Urinary bladder (tissue), 4 donors: Measurements from ENCODE around the gene SORBS1. TPM values are rescaled to one million over a fixed set of nuclear protein-coding genes. Genes with fewer than 3 reads are reported as not detected.
A peak's percentile ranks its signal among the peaks of the same experiment; 100 is the strongest.

Source experiments
- DNase-seq: peaks from one replicate; pipeline ENCODE4 v3.0.0-alpha.2; 2015; ENCODE audit errors: extremely low spot score
- H3K27ac ChIP-seq: one replicate; pipeline ENCODE4 v1.5.1; 2013; ENCODE audit warnings: low read depth, mild to moderate bottlenecking, moderate library complexity
- H3K36me3 ChIP-seq: one replicate; pipeline ENCODE4 v1.6.1; 2013; ENCODE audit warnings: mild to moderate bottlenecking, moderate library complexity; ENCODE audit not compliant: insufficient read depth
- H3K4me1 ChIP-seq: one replicate; pipeline ENCODE4 v1.6.1; 2013; ENCODE audit warnings: mild to moderate bottlenecking, moderate library complexity; ENCODE audit not compliant: insufficient read depth
- H3K4me3 ChIP-seq: one replicate; pipeline ENCODE4 v1.5.1; 2013; ENCODE audit warnings: low read depth, low read length
- WGBS: extraction: QIAGEN DNeasy Blood & Tissue Kit; methylation state at CpG from one replicate; pipeline ENCODE4 v1.1.7; 2013; 5-methylcytosine and 5-hydroxymethylcytosine counted together
- polyA plus RNA-seq: library from polyadenylated mRNA; stranded (reverse); fragments of 200-250 nt; gene quantifications from one replicate; pipeline ENCODE4 v1.2.3, GENCODE V29; 2013
- total RNA-seq: library from RNA; depleted of rRNA; stranded (reverse); fragments of >200 nt; gene quantifications from one replicate; pipeline ENCODE4 v1.2.3, GENCODE V29; 2014
- donor health status: healthy with polysubstance abuse.
- donor health status: healthy.

Gene SORBS1
- total and polyA plus RNA-seq, 2 donors = 297 to 697 TPM

- H3K27ac ChIP-seq = no peak overlapping the region
- WGBS = 49% methylated on average over 5 of the region's 5 CpGs
- no peak overlapping the region for H3K4me3 ChIP-seq
- DNase-seq = no peak
- no peaks in the 10 kb centered on the region for H3K4me1 ChIP-seq
- no peaks in the 10 kb centered on the region for H3K36me3 ChIP-seq
Observed at GRCh38 chr10:95457319-95457886, 103.8 kb downstream of the SORBS1 start.

GRCh38 chr10:95456516-95456915, 104.7 kb downstream of the SORBS1 start:
- no peak overlapping the region for H3K27ac ChIP-seq
- WGBS = 60% methylated on average over 2 of the region's 2 CpGs

GRCh38 chr10:95454940-95455339, 106.2 kb downstream of the SORBS1 start:
- Histone ChIP-seq H3K27ac (no peak overlapping the region), H3K36me3 (no peaks in the 10 kb centered on the region), H3K4me3 (no peak overlapping the region), H3K4me1 (no peaks in the 10 kb centered on the region)
- no peak for DNase-seq
- WGBS = 64% methylated on average over 4 of the region's 4 CpGs

More at GRCh38 chr10:95456516-95456915, 104.7 kb downstream of the SORBS1 start:
- no peaks in the 10 kb centered on the region for H3K36me3 ChIP-seq
- H3K4me3 ChIP-seq = no peak overlapping the region
- DNase-seq = no peak
- H3K4me1 ChIP-seq = no peaks in the 10 kb centered on the region

- Histone ChIP-seq H3K4me1 (no peaks in the 10 kb centered on the region), H3K27ac (no peak overlapping the region)
- no peak for DNase-seq
Observed at GRCh38 chr10:95454356-95454755, 106.8 kb downstream of the SORBS1 start.

GRCh38 chr10:95451568-95452524, 109.3 kb downstream of the SORBS1 start:
- 45% methylated on average over 4 of the region's 4 CpGs for WGBS
- H3K4me1 ChIP-seq = no peaks in the 10 kb centered on the region
- H3K27ac ChIP-seq = no peak overlapping the region
- no peak overlapping the region for H3K4me3 ChIP-seq
- DNase-seq = no peak
- no peaks in the 10 kb centered on the region for H3K36me3 ChIP-seq

More at GRCh38 chr10:95454356-95454755, 106.8 kb downstream of the SORBS1 start:
- WGBS = 60% methylated on average over 3 of the region's 3 CpGs
- Histone ChIP-seq H3K36me3 (no peaks in the 10 kb centered on the region), H3K4me3 (no peak overlapping the region)

GRCh38 chr10:95451150-95451549, 110.0 kb downstream of the SORBS1 start:
- 26% methylated on average over 5 of the region's 5 CpGs for WGBS
- H3K4me1 ChIP-seq = no peaks in the 10 kb centered on the region

GRCh38 chr10:95450188-95450587, 111.0 kb downstream of the SORBS1 start:
- no peaks in the 10 kb centered on the region for H3K36me3 ChIP-seq
- H3K4me3 ChIP-seq = no peak overlapping the region
- DNase-seq = no peak
- H3K4me1 ChIP-seq = no peaks in the 10 kb centered on the region
- WGBS = 76% methylated on average over 4 of the region's 4 CpGs
- no peak overlapping the region for H3K27ac ChIP-seq

More at GRCh38 chr10:95451150-95451549, 110.0 kb downstream of the SORBS1 start:
- H3K4me3 ChIP-seq = no peak overlapping the region
- no peak overlapping the region for H3K27ac ChIP-seq
- H3K36me3 ChIP-seq = no peaks in the 10 kb centered on the region
- DNase-seq = no peak

- H3K4me1 ChIP-seq = no peaks in the 10 kb centered on the region
- H3K27ac ChIP-seq = no peak overlapping the region
- no peak for DNase-seq
- WGBS = 16% methylated on average over 6 of the region's 6 CpGs
- H3K4me3 ChIP-seq = no peak overlapping the region
- no peaks in the 10 kb centered on the region for H3K36me3 ChIP-seq
Observed at GRCh38 chr10:95447685-95448084, 113.5 kb downstream of the SORBS1 start.

- no peak for DNase-seq
- no peaks in the 10 kb centered on the region for H3K4me1 ChIP-seq
- 39% methylated on average over 7 of the region's 7 CpGs for WGBS
- H3K4me3 ChIP-seq = no peak overlapping the region
- no peaks in the 10 kb centered on the region for H3K36me3 ChIP-seq
- no peak overlapping the region for H3K27ac ChIP-seq
Observed at GRCh38 chr10:95445837-95446486, 115.2 kb downstream of the SORBS1 start.

- no peak overlapping the region for H3K4me3 ChIP-seq
- WGBS = 26% methylated on average over 6 of the region's 6 CpGs
Observed at GRCh38 chr10:95445223-95445836, 115.8 kb downstream of the SORBS1 start.

GRCh38 chr10:95444792-95445191, 116.4 kb downstream of the SORBS1 start:
- no peak overlapping the region for H3K27ac ChIP-seq
- 49% methylated on average over 5 of the region's 5 CpGs for WGBS

More at GRCh38 chr10:95445223-95445836, 115.8 kb downstream of the SORBS1 start:
- H3K36me3 ChIP-seq = no peaks in the 10 kb centered on the region
- H3K27ac ChIP-seq = peak overlapping the region; percentile 53
- H3K4me1 ChIP-seq = no peaks in the 10 kb centered on the region
- DNase-seq = no peak

GRCh38 chr10:95443636-95444035, 117.5 kb downstream of the SORBS1 start:
- H3K4me1 ChIP-seq = no peaks in the 10 kb centered on the region
- DNase-seq = no peak
- H3K27ac ChIP-seq = no peak overlapping the region
- no peaks in the 10 kb centered on the region for H3K36me3 ChIP-seq
- WGBS = 59% methylated on average over 1 of the region's 1 CpG
- H3K4me3 ChIP-seq = no peak overlapping the region

More at GRCh38 chr10:95444792-95445191, 116.4 kb downstream of the SORBS1 start:
- Histone ChIP-seq H3K36me3 (no peaks in the 10 kb centered on the region), H3K4me1 (no peaks in the 10 kb centered on the region), H3K4me3 (no peak overlapping the region)
- no peak for DNase-seq

- Histone ChIP-seq H3K4me1 (no peaks in the 10 kb centered on the region), H3K27ac (no peak overlapping the region), H3K4me3 (no peak overlapping the region), H3K36me3 (no peaks in the 10 kb centered on the region)
- 81% methylated on average over 6 of the region's 7 CpGs for WGBS
- no peak for DNase-seq
Observed at GRCh38 chr10:95442341-95442740, 118.8 kb downstream of the SORBS1 start.
